Measurements from ENCODE around the gene E2F7. TPM values are rescaled to one million over a fixed set of nuclear protein-coding genes. Genes with fewer than 3 reads are reported as not detected.

E2F7 gene
- polyA plus RNA-seq, 1 of the 3 experiments (the other 2 are of a cell fraction): 8.8 TPM

- TF ChIP-seq USF2 (IDR thresholded peaks at IDR 0.05; ENCODE audit: borderline replicate concordance, low read depth, low read length) (no peak), PBX3 (IDR thresholded peaks at IDR 0.05) (no peak), GABPA (IDR thresholded peaks at IDR 0.05; ENCODE audit: low read depth) (no peak), ELF1 (IDR thresholded peaks at IDR 0.05) (no peak; the same call in 1 of the 2 replicates), FOXJ3 (CRISPR knock-in tag; IDR thresholded peaks at IDR 0.05) (no peak), EP300 (IDR thresholded peaks at IDR 0.05; ENCODE audit: borderline replicate concordance in 1 of 2, low read depth in 1 of 2, low read length in 1 of 2) (no peak), FOSL2 (IDR thresholded peaks at IDR 0.05; ENCODE audit: borderline replicate concordance, low read depth) (no peak), RXRA (IDR thresholded peaks at IDR 0.05; ENCODE audit: borderline replicate concordance, low read depth) (no peak; the same call in 1 of the 2 replicates), NFIC (IDR thresholded peaks at IDR 0.05; ENCODE audit: borderline replicate concordance) (peak; percentile 39; the same call in 1 of the 2 replicates), TEAD4 (IDR thresholded peaks at IDR 0.05; ENCODE audit: borderline replicate concordance, insufficient read depth) (no peak), TCF12 (IDR thresholded peaks at IDR 0.05) (peak; percentile 3; the same call in 1 of the 2 replicates), TAF1 (IDR thresholded peaks at IDR 0.05; ENCODE audit: borderline replicate concordance, low read depth, low read length) (peak; percentile 49; the same call in 1 of the 2 replicates), JUND (IDR thresholded peaks at IDR 0.05) (0 out of 2 replicates have a peak, but pooled peaks have one; percentile 0), ZBTB33 (IDR thresholded peaks at IDR 0.05; ENCODE audit: borderline replicate concordance, low read depth) (no peak)
These were observed at the start of gene E2F7 (continued) for GRCh38 chr12:77065361-77066204.

GRCh38 chr12:77113971-77114370 is 48.6 kb upstream of the E2F7 start:
- H3K27ac ChIP-seq (ENCODE audit: low read depth in 2 of 2, low read length in 1 of 2): peak overlapping the region in 1 of 2 experiments; percentile 48; a peak in 2 of 4 replicates
- H3F3A ChIP-seq (replicated peaks; ENCODE audit: insufficient read depth): peaks cover 28% of the 10 kb centered on the region
- peaks cover 22% of the 10 kb centered on the region for H3K9me3 ChIP-seq
- peak overlapping the region; percentile 19; the same call in 1 of the 2 replicates for H2AFZ ChIP-seq (ENCODE audit: low read depth)
- no peaks in the 10 kb centered on the region for H3K9me2 ChIP-seq
- H3K36me3 ChIP-seq (replicated peaks in 1 of 2; ENCODE audit: control insufficient read depth in 1 of 2, insufficient read depth in 2 of 2, low read length in 1 of 2): peaks cover 0 to 2% of the 10 kb centered on the region in 2 experiments
- H3K4me3 ChIP-seq (ENCODE audit: low read depth in 2 of 2, low read length in 1 of 2): no peak overlapping the region
- no peak overlapping the region for H3K9ac ChIP-seq
- no peak overlapping the region for H3K4me2 ChIP-seq
- ChIA-PET CTCF (no interaction called here), POLR2A (no interaction called here)
- H4K20me1 ChIP-seq (ENCODE audit: insufficient read depth): no peaks in the 10 kb centered on the region
- no peaks in the 10 kb centered on the region for H3K79me2 ChIP-seq (ENCODE audit: insufficient read depth)
- H3K4me1 ChIP-seq (ENCODE audit: control insufficient read depth in 1 of 2, insufficient read depth in 2 of 2, low read depth in 1 of 2, low read length in 1 of 2): peaks cover 0 to 22% of the 10 kb centered on the region in 2 experiments; a peak in 1 of 4 replicates
- H3K27me3 ChIP-seq (ENCODE audit: insufficient read depth): no peaks in the 10 kb centered on the region
- no peak for DNase-seq
- 47% methylated on average over 4 of the region's 4 CpGs for WGBS (ENCODE audit: low lambda C conversion rate)
- TF ChIP-seq ZBTB33 (IDR thresholded peaks at IDR 0.05; ENCODE audit: borderline replicate concordance, low read depth) (no peak), MXI1 (IDR thresholded peaks at IDR 0.05; ENCODE audit: low read depth, low read length) (no peak), JUND (IDR thresholded peaks at IDR 0.05) (0 out of 2 replicates have a peak, but pooled peaks have one; percentile 6), PBX3 (IDR thresholded peaks at IDR 0.05) (no peak), USF1 (IDR thresholded peaks at IDR 0.05; ENCODE audit: borderline replicate concordance, low read depth) (no peak), RXRA (IDR thresholded peaks at IDR 0.05; ENCODE audit: borderline replicate concordance, low read depth) (no peak), NRF1 (IDR thresholded peaks at IDR 0.05; ENCODE audit: low read depth, low read length) (no peak), EP300 (IDR thresholded peaks at IDR 0.05; ENCODE audit: borderline replicate concordance in 1 of 2, low read depth in 1 of 2, low read length in 1 of 2) (no peak), EZH2phosphoT487 (IDR thresholded peaks at IDR 0.05; ENCODE audit: borderline replicate concordance, low read depth) (no peak), FOSL2 (IDR thresholded peaks at IDR 0.05; ENCODE audit: borderline replicate concordance, low read depth) (0 out of 2 replicates have a peak, but pooled peaks have one; percentile 12), FOXJ3 (CRISPR knock-in tag; IDR thresholded peaks at IDR 0.05) (no peak), SIN3A (IDR thresholded peaks at IDR 0.05; ENCODE audit: borderline replicate concordance, low read depth, low read length) (no peak), GABPA (IDR thresholded peaks at IDR 0.05; ENCODE audit: low read depth) (no peak)

Measured in SK-N-SH (cell line).